ENCODE results near the gene ACR.

DNA sequence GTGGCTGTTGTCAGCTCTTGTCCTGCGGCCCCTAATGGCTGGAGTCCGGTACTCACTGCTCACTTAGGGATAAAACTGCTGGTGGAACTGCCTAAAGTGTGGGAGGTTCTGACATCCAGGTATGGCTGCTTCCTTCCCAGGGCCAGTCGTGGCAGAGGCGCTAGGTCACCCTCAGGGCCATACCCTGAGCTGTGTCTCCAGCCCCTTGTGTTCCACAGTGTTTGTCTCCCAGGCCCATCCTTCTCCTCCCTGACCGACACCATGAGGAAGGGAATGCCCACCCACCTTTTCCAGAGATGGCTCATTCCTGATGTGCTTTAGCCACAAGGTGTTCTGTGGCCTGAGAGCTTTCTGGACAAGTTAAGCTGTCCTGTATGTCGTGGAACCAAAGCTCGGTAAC, 12.4 kb upstream of the ACR start:
- TF ChIP-seq, protein P1, sequence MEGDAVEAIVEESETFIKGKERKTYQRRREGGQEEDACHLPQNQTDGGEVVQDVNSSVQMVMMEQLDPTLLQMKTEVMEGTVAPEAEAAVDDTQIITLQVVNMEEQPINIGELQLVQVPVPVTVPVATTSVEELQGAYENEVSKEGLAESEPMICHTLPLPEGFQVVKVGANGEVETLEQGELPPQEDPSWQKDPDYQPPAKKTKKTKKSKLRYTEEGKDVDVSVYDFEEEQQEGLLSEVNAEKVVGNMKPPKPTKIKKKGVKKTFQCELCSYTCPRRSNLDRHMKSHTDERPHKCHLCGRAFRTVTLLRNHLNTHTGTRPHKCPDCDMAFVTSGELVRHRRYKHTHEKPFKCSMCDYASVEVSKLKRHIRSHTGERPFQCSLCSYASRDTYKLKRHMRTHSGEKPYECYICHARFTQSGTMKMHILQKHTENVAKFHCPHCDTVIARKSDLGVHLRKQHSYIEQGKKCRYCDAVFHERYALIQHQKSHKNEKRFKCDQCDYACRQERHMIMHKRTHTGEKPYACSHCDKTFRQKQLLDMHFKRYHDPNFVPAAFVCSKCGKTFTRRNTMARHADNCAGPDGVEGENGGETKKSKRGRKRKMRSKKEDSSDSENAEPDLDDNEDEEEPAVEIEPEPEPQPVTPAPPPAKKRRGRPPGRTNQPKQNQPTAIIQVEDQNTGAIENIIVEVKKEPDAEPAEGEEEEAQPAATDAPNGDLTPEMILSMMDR (IDR thresholded peaks at IDR 0.05) = no peak
- no peak for TF ChIP-seq TCF7L2 (IDR thresholded peaks at IDR 0.05; ENCODE audit: low read depth, low read length)
- TF ChIP-seq, protein P2, sequence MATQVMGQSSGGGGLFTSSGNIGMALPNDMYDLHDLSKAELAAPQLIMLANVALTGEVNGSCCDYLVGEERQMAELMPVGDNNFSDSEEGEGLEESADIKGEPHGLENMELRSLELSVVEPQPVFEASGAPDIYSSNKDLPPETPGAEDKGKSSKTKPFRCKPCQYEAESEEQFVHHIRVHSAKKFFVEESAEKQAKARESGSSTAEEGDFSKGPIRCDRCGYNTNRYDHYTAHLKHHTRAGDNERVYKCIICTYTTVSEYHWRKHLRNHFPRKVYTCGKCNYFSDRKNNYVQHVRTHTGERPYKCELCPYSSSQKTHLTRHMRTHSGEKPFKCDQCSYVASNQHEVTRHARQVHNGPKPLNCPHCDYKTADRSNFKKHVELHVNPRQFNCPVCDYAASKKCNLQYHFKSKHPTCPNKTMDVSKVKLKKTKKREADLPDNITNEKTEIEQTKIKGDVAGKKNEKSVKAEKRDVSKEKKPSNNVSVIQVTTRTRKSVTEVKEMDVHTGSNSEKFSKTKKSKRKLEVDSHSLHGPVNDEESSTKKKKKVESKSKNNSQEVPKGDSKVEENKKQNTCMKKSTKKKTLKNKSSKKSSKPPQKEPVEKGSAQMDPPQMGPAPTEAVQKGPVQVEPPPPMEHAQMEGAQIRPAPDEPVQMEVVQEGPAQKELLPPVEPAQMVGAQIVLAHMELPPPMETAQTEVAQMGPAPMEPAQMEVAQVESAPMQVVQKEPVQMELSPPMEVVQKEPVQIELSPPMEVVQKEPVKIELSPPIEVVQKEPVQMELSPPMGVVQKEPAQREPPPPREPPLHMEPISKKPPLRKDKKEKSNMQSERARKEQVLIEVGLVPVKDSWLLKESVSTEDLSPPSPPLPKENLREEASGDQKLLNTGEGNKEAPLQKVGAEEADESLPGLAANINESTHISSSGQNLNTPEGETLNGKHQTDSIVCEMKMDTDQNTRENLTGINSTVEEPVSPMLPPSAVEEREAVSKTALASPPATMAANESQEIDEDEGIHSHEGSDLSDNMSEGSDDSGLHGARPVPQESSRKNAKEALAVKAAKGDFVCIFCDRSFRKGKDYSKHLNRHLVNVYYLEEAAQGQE (IDR thresholded peaks at IDR 0.05; ENCODE audit: insufficient read depth in 1 of 2, low read depth in 2 of 2, low read length in 1 of 2) = no peak

All from Panc1 (cell line).